PFSK-1 (cell line): ENCODE data around the gene SLC28A1.

Experiments
- FOXP2 ChIP-seq: optimal IDR thresholded peaks from 2 replicates; pipeline ENCODE3; 2011; ENCODE audit warnings: borderline replicate concordance, control low read depth, inconsistent platforms; ENCODE audit not compliant: insufficient read depth; ENCODE audit errors: extremely low read length, extremely low read depth
- POLR2AphosphoS5 ChIP-seq: IDR thresholded peaks from 2 replicates; pipeline ENCODE4 v1.6.1; 2012; ENCODE audit warnings: low read depth, mild to moderate bottlenecking, control low read depth, low read length, moderate library complexity
- REST ChIP-seq, 2 experiments: IDR thresholded peaks; 2 replicates each; pipeline versions ENCODE4 v1.6.1 to v1.8.0; 2011 to 2012; ENCODE audit warnings: low read depth in 2 of 2, low read length in 2 of 2, control low read depth in 1 of 2, inconsistent platforms in 1 of 2, mild to moderate bottlenecking in 1 of 2, moderate library complexity in 1 of 2; ENCODE audit not compliant: insufficient read depth in 1 of 2
- SIN3A ChIP-seq: IDR thresholded peaks from 2 replicates; pipeline ENCODE4 v1.6.1; 2012; ENCODE audit warnings: mild to moderate bottlenecking, low read length, moderate library complexity, borderline replicate concordance; ENCODE audit not compliant: insufficient read depth
- TAF1 ChIP-seq: IDR thresholded peaks from 2 replicates; pipeline ENCODE4 v1.6.1; 2012; ENCODE audit warnings: low read length, control low read depth, borderline replicate concordance; ENCODE audit not compliant: insufficient read depth

- no peak for TF ChIP-seq SIN3A
- TF ChIP-seq REST (IDR thresholded peaks at IDR 0.05; ENCODE audit: insufficient read depth in 1 of 2, low read depth in 2 of 2, low read length in 2 of 2) = no peak
- TF ChIP-seq POLR2AphosphoS5 = no peak
- no peak for TF ChIP-seq TAF1
- TF ChIP-seq FOXP2 = no peak
Measured at GRCh38 chr15:84881520-84881830, 3.0 kb upstream of the SLC28A1 start.
